GM18519 (cell line): ENCODE results near the gene SLC44A5.
"Not testable (repeated sequence)": the region's sequence is repeated elsewhere in the genome, so short reads cannot be mapped to it uniquely, and the experiment has no call there.

ENCODE experiments used
- ATAC-seq: cut with Tn5 transposase; IDR thresholded peaks from one replicate; pipeline ENCODE4 v1.9.1; 2021; ENCODE audit warnings: mild to moderate bottlenecking, moderate library complexity; ENCODE audit not compliant: unreplicated experiment, low FRiP score

Gene SLC44A5

GRCh38 chr1:75470448-75470847 lies 140.5 kb downstream of the SLC44A5 start:
- no peak for ATAC-seq

DNA sequence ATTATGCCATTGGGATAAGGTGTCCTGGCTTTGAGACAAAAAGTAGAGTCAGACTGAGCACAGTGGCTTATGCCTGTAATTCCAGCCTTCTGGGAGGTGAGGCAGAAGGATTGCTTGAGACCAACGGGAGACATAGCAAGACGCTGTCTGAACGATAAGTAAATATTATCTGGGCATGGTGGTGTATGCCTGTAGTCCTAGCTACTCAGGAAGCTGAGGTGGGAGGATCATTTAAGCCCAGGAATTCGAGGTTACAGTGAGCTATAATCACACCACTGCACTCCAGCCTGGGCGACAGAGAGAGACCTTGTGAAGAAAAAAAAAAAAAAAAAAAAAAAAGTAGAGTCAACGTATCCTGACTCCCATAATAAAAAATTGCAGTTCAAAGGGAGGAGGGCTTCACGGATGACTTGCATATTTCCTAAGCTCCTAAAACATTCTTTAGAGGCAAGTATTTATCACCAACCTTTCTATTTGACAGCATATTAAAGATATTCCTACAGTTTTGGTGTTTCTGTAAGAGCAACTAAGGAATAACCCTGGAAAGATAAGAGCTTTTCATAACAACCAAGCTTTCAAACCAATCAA lies 141.2 kb downstream of the SLC44A5 start:
- no peak for ATAC-seq

- ATAC-seq, result no peak
These were observed 149.0 kb downstream of the SLC44A5 start for GRCh38 chr1:75461808-75462325.

DNA sequence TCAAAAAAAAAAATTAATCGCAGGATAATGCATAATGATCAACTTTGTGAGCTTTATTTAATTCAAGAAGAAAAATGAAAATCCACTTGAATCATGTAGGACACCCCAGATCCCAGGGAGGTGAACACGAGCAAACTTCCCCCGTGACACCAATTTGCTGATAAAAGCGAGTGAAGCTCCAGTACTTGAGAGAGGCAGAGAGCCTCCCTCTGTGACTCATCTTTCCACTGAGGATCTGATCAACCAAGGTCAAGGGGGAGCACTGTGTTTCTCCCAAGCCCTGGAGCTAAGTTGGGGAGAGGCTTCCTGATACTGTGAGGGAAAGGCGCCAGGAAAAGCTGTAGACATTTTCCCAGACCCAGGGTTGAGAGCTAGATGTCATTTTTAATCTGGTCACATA lies 160.9 kb downstream of the SLC44A5 start:
- no peak for ATAC-seq

DNA sequence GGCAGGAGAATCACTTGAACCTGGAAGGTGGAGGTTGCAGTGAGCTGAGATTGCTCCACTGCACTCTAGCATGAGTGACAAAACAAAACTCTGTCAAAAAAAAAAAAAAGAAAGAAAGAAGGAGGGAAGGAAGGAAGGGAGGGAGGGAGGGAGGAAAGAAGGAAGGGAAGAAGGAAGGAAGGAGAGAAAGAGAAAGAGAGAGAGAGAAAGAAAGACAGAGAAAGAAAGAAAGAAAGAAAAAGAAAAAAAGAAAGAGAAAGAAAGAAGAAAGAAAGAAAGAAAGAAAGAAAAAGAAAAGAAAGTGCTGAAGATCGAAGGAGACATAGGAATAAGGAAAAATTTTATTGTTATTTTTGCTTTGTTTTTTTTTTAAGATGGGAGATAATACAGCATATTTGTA lies 166.7 kb downstream of the SLC44A5 start:
- ATAC-seq, result no peak

- ATAC-seq, result no peak
These were observed 170.6 kb downstream of the SLC44A5 start for GRCh38 chr1:75440274-75440673.

DNA sequence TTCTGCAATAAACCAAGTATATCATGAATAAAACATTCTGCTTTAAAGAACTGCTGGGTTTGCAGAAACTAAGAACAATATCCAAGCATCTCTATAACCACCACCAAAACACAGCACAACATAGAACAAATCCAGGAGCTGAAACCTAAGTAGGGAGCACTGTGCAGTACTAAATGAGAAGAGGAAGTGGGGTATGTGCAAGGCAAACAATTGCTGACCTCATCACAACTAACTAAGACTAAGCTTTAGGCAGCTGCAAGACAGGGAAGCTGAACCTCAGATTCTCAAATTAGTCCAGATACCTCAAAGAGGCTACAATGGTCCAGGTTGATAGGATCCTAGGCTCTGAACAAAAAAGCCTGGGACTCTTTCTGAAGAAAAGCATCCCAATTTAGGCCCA lies 172.6 kb downstream of the SLC44A5 start:
- ATAC-seq, result no peak

- ATAC-seq, result no peak
These were observed 179.1 kb downstream of the SLC44A5 start for GRCh38 chr1:75431843-75432242.

- no peak for ATAC-seq
These were observed 180.4 kb downstream of the SLC44A5 start for GRCh38 chr1:75430526-75430925.

DNA sequence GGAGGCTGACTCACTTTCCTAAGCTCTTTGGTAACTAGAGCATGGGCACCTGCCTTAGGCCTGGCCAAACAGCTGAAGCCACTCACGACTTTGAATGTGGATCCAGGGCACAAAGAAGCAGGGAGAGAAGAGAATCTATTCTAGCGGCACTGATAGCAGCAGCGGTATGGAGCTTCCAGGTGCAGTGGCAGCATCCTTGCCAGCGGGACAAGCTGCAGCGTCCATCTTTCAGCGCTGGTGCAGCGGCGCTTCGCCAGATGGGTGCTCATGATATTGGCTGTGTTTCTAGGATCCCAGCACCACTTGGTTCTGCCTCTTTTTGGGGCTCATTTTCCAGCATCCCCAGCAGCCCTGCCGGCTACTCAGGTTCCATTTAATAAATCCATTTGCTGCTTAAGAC lies 184.2 kb downstream of the SLC44A5 start:
- no peak for ATAC-seq

GRCh38 chr1:75425001-75425650 lies 185.8 kb downstream of the SLC44A5 start:
- no peak for ATAC-seq

DNA sequence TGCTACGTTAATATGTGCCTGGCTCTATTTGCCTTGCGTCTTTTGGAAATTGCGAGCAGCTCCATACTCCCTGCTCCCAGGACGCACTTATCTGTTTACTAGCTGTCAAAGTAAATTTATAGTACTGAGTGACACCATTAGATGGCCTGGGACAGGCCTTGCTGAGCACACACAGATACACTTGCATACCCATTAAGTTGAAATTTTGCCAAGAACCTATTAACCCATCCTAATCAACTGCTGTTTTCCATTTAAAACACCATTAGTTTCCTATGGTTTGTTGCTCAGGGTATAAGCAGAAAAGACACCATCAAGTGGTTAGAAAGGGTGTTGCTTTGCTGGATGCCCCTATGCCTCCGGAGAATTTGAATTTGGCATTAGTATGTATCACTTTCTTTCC lies 187.3 kb downstream of the SLC44A5 start:
- ATAC-seq, result no peak

DNA sequence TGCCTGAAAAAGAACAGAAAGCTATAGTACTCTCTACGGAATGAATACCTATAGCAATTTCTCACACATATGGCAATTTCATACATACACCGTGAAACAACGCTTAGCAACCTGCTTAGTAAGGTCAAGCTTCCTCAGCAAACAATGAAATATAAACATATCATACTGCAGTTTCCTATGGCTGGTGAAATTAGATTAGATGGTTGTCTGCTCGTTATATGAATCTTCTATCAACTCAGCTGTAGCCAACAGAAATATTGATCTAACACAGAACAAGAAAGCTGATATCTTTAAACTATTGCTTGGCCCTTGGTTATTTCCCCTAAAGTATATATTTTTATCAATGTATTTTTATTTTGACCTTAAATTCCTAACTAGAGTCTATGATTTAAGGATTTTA lies 187.8 kb downstream of the SLC44A5 start:
- ATAC-seq, result no peak

DNA sequence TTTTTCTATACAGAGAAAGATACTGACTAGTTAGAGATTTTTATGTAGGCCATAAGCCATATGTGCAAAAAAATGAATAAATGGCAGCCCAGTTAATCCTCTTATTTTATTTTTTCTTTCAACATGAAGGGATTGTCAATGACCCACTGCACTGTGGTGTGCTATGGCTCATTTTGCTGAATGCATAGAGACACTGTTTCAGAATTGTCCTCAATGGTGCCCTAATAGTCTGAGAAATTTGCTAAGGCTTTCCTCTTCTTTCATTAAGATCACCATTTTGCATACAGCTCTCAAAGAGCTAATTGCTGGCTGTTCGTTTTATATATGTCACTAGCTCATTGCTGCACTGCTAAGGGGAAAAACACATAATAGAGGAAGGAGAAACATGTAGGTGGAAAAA lies 189.5 kb downstream of the SLC44A5 start:
- ATAC-seq, result no peak

DNA sequence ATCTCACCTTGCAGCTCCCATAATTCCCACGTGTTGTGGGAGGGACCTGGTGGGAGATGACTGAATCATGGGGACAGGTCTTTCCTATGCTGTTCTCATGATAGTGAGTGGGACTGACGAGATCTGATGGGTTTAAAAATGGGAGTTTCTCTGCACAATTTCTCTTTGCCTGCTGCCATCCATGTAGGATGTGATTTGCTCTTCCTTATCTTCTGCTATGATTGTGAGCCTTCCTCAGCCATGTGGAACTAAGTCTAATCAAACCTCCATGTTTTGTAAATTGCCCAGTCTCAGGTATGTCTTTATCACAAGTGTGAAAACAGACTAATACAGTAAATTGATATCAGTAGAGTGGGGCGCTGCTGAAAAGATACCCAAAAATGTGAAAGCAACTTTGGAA lies 195.7 kb downstream of the SLC44A5 start:
- ATAC-seq, result no peak

GRCh38 chr1:75412616-75413015 lies 198.3 kb downstream of the SLC44A5 start:
- ATAC-seq, result no peak

DNA sequence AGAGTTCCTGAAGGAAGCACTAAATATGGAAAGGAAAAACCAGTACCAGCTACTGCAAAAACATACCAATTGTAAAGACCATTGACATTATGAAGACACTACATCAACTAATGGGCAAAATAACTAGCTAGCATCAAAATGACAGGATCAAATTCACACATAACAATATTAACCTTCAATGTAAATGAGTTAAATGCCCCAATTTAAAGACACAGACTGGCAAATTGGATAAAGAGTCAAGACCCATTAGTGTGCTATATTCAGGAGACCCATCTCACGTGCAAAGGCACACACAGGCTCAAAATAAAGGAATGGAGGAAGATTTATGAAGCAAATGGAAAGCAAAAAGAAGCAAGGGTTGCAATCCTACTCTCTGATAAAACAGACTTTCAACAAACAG lies 206.2 kb downstream of the SLC44A5 start:
- not testable (repeated sequence) for ATAC-seq

- ATAC-seq, result not testable (repeated sequence)
These were observed 207.7 kb downstream of the SLC44A5 start for GRCh38 chr1:75403147-75403646.

DNA sequence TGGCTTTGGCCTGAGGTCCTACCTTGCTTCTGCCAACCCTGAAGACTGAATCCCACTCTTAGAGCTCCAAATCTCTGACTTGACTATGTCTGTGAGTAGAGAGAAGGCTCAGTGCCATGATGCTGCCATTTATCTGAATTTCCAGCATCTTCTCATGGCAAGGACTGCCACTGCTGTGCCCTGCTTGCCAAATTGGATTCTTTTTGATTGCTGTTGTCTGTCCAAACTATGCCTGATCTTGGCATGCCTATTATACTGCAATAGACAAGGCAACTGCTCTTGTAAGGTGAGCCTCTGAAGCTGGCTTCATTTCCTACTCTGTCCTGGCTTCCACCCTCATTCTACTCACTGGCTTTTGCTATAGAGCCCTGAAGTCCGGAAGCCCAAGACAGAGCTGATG lies 210.2 kb downstream of the SLC44A5 start:
- no peak for ATAC-seq

- peak; percentile 36 for ATAC-seq
These were observed 214.2 kb downstream of the SLC44A5 start for GRCh38 chr1:75396745-75397144.

GRCh38 chr1:75396260-75396659 lies 214.7 kb downstream of the SLC44A5 start:
- no peak for ATAC-seq
